ENCODE measurements around the gene AGR2.
A peak's percentile ranks its signal among the peaks of the same experiment; 100 is the strongest.

AGR2 gene

DNA sequence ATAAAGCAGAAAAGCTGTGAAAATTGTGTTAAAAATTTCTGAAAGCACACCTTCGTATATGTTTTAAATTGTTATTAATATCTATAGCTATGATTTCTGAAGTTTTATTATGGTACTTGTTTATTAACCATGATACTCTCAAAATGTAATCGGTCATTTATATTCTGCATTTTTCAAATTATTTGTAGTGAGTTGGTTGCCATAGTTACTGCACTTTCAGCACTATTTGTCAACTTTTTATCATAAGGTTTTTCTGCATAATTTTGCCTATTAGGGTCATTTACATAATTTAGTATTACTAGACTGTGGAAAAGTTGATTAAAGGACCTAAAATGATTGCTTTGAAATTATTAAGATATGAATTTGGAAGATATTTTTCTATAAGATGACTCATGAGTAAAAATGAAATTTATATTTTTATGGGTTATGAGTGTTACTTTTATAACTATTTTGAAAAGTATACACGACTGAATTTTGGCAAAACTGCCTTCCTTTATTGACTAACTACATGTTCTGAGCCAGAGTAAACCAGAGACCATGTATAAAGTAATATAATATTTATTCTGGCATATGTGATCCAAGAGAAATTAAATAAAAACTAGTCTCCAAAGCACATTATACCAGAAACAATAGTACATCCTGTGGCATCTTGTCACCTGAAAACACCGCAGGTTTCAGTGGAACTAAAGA is 7.9 kb upstream of the AGR2 start:
- DNase-seq (ENCODE audit: low spot score): no peak

DNA sequence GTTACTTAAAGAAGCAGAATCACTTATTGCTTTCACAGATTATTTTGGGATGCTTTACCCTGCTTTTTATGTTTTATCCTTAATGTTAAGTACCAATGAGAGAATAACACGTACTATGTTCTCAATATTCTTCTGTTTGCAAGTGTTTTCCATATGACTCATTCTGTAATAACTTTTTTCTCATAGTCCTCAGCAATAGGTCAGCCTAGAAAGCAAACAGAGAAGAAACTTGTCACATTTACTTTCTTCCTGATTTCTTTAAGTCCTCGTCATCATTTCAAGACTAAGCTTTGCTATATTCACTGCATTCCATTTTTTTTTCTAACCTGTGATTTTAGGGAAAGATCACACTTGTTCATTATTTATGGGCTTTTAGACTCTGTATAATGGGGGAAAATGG is 6.8 kb upstream of the AGR2 start:
- no peak for DNase-seq (ENCODE audit: low spot score)

DNA sequence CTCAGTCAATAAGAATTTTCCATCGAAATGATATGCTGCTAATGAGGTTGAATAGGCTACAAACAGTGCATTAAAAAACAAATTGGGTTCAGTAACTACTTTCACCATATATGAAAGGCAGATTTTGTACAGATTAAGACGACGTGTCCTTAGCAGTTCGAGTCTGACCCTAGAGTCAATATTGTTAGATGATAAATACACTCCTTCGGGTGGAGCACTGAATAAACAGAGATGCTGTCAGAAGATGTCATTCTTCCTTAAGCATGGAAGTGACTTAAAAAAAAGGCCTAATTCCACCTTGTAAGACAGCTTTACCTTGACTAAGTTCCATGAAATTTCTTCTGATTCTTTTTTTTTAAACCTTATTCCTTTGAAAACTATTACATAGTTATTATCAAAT is 5.8 kb upstream of the AGR2 start:
- no peak for DNase-seq (ENCODE audit: low spot score)

DNA sequence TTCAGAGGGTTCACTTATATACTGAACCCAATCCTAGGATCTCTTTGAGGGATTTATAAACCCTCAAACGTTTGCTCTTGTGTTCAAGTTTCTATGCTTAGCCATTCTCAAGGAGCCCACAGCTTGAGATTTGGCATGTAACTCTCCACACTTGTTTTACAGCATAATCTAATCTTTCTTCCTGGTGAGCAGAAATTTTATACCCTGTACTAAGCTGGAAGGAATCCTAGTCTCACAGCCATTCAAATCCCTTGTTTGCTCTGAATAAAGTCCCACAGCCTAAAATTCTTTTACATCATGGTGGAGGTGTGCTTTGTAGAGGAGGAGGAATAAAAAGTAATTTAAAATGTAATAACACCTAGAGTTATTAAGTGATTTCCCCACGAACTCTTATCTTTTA is 5.3 kb upstream of the AGR2 start:
- DNase-seq (ENCODE audit: low spot score): no peak

DNA sequence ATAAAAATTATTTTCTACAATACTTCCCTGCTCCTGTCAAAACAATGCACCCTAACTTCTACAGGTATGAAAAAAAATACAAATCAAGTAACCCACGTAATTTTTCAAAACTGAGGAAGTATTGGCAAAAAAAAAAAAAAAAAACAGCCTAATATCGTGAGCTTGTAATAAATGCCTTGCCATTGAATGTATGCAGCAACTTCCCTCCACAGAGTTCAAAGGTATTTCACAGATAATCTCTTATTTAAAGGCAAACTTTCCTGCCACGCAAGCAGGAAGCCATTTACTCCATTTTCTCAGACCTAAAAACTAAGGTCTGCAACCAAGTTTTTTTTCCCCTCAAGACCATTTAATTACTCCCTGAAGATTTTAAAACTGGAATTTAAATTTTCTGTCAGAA is 642 bp upstream of the AGR2 start:
- DNase-seq (ENCODE audit: low spot score): no peak

DNA sequence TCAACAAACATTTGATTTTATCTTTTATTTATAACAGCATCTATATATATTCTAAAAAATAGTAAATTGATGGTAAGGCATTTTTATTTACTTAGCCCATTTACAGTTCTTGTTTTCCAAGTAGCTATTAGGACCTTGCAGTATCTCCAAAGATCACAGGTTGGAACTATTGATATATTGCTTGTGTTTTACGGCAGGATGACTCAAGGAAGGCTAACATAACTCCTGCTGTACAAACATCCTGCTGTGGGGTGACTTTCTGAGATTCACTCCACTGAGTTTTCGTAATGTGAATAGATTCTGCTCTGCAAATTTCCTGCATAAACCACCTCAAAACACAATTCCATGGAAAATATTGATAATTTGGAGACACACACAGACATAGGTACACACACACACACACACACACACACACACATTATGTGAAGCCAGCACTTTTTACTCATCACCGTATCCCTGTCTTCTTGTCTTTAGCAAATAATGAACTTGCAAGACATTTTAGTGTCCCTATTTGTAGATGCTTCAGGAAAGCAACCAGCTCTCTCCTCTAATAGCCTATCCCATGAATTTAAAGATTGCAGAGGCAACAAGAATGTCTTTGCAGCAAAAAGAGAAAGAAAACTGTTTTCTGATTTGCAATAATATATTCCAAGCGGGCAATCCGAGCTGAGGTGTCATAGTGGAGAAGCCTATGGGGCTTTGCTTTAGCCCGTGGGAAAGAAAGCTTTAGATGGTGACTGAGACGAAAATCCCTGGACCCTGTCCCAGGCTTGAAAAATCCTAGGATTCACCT is 722 bp downstream of the AGR2 start:
- no peak for DNase-seq (ENCODE audit: low spot score)

DNA sequence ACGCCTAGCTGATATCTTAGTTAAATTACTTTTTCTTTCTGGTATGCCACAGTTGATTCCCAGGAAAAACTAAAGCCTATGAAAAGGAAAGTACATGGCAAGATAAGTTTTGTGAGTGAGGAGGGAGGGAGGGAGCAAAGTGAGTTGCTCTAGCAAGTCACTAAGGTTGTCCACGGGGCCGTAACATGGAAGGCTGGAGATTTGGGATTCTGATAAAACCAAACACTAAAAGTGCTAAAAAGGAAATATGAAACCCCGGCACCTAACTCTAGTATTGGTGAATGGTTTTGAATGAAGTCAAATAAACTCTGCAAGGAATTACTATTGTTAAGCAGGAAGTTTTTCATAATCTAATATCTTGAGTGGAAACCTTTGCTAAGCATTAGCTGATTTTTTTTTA is 1.7 kb downstream of the AGR2 start:
- DNase-seq (ENCODE audit: low spot score): no peak

DNA sequence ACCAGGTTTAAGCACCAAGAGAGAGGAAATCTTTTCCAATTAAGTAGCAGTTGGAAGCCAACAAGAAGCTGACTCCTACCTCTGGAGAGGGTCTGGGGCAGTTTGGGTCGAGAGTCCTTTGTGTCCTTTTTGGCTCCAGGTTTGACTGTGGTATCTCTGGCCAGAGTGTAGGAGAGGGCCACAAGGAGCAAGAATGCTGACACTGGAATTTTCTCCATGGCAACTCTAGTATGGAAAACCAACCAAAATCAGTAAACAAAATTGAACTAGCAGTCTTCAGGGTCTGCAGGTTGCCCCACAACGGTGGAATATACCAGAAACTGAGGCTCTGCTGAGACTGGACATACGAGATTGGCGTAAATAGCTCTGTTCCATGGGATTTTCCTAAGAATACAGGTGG is 3.2 kb downstream of the AGR2 start:
- no peak for DNase-seq (ENCODE audit: low spot score)

DNA sequence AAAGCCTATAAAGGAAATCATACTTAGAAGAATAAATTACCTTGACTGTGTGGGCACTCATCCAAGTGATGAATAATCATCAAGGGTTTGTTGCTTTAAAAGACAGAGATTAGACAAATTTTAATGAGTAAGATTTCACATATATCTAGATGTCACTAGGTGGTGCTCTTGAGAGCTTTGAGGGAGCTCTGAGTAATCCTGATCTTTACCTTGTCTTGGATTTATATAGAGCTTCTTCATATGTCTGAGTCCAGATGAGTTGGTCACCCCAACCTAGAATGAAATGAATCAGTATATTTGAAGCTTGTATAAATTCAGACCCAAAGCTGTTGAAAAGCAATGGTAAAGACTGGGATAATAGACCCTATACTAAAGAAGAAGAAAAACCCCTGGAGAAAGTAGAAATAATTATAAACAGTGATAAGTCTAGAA is 3.7 kb downstream of the AGR2 start:
- peak; percentile 38 for DNase-seq (ENCODE audit: low spot score)

DNA sequence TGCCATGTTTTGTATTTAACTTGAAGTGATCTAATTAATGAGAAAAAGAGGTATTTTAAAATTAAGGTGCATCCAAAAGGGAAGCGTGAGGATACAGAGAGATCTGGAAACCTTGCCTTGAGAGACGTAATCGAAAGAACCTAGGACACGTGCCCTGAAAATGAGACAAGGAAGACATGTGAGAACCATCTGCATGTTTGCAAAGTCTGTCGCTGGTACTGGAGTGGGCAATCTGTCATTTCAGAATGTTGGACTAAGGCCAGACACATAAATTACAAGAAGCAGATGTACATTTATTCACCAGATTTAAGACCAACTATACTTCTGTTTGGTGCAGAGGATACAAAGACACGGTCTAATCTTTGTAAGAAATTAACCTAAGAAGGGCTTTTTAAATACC is 9.2 kb downstream of the AGR2 start:
- peak; percentile 19 for DNase-seq (ENCODE audit: low spot score)

DNA sequence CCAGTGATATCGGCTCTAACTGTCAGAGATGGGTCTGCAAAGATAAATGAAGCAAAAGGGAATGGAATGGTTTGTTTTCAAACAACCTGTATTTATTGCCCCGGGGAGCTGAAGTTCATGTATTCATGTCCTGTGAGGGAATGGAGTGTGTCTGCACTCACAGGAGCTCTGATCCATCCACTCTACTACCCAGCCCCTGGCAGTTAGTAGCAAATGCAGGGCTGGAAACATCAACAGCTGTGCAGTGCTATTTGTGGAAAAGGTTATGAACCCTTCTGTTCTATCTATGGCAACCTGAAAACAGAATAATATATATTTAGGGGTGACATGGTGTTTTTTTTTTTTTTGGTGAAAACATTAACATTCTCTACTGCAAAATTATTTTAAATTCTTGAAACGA is 9.8 kb downstream of the AGR2 start:
- no peak for DNase-seq (ENCODE audit: low spot score)

DNA sequence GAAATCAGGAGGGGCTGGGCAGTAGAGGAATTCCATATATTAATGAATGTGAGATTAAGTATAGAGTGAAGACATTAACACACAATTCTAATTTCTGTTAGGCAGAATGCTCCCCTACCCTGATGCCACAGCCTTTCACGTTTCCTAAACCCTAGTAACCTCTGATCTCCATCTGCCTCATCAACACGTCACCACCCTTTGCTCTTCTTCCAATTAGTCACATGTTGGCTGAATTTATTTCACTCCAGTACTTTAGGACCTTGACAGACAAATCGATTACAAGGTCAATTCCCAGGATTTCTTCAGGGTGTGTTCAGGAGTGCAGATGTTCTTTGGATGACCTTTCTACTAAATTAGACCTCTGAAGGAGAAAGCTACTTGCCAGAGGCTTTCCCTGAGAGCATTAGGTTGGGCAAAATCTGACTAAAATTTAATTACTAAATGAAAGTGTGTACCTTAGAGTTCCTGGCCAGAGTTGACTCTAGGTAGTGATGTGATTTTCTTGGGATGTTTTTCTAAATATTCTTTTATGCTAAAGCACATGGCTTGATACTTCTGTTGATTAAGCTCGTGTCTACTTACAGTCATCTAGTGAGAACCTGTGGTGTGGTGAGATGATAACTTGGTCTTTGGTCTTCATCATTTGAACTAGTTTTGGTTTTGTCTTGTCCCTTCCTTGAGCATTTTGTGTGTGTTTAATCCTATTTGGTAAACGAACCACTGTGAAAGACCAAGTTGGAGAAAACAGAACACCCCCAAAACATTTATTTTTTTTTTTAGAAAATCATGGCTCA is 12.7 kb downstream of the AGR2 start:
- no peak for DNase-seq (ENCODE audit: low spot score)

DNA sequence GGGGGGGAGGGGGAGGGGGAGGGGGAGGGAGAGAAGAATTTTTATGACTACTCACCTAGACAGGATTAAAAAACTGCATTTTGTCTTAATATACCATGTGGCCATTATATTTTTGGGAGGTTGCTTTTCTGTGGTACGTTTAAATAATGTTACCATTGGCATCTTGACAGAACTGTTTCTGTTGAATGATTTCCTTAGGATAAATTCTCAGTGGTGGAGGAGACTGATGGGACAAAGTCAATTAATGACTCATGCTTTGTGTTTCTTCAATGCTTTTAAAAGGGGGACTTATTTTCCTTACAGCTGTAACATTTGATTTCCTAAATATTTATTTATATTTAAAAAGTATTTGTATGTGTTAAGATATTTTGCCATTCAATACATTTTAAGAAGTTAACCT is 13.7 kb downstream of the AGR2 start:
- DNase-seq (ENCODE audit: low spot score): no peak

DNA sequence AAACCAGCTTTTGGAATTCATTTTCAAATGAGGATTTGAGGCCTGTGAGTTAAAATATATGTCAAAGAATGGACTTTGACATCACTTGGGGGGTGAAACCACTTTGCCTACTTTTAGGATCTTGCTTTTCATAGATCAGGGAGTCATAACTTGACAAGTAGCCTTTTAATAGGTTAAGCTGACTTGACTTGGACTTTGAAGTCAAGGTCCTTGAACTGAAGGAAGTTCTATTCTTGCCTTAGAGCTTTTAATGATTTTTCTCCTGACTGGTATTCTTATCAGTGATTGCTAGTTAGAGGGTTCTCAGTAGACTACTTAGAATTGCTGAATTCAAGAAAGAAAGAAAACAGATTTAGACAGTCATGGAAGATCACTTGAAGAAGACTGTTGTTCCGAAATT is 17.7 kb downstream of the AGR2 start:
- no peak for DNase-seq (ENCODE audit: low spot score)

DNA sequence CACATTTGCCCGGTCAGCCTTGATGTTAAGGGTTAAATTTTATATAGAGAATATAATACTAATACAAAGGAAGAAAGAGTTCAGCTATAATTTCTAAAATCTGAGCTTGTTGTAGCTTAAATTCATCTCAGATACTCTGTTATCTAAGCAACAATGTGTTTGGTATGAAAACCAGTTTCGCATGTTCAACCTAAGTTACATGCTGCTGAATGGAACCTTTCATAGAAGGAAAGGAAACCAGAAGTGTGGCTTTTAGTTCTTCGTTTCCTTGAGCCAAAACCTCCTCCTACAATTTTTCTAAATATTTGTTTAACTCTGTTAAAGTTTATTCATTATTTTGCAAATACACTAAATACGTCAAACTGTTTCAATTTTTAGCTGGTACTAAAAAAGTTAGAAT is 18.5 kb downstream of the AGR2 start:
- DNase-seq (ENCODE audit: low spot score): no peak

DNA sequence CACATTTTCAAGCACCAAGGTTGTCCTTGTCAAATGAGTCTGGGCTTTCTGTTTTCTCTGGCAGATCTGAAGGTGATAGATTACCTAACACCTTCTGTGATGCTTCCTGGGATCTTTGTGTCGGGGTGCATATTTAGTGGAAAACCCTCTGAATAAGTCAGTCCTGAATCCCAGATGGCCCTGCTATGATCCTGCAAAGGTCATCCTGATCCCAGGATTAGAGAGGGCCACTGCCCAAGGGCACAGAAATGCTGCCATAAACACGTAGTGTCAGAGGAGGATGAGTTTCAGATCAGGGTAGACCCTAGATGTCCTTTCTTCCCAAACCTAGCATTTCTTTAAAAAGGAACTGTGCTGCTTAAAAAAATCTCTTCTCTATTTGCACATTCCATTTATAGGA is 19.0 kb downstream of the AGR2 start:
- DNase-seq (ENCODE audit: low spot score): no peak

DNA sequence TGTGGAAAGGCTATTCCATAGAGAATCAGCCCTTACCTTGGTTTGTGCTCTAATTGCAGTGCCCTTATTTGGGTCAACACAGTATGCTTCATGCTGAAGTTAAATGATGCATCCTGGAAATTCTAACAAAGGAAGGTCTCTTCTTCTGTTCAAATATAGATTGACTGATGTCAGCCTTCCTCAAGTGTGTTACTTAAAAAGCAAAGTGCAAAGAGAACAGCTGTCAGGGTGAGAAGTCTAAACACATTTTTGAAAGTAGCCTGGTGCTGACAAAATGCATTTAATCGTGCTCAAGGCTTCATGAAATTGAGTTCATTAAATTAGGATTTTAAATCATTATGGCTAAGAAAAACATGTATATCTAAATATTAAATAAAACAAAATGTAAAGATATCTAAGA is 19.5 kb downstream of the AGR2 start:
- DNase-seq (ENCODE audit: low spot score): no peak

DNA sequence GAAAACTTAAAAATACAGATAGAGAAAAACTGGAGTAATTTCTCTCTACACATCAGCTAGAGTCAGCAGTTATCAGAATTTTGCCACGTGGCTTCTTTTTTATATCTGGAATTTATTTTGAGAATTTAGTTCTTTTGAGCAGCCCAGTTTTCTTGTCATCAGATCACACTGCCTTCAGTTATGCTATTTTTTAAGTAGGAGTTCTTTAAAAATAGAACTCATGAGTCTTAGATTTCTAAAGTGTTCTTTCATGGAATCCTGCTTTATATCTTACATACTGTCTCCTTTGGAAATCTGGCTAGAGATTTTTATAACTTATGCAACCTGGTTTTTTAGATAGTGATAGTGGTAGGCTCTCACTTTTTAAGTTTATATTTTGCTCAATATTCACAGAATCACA is 24.2 kb downstream of the AGR2 start:
- DNase-seq (ENCODE audit: low spot score): no peak

DNA sequence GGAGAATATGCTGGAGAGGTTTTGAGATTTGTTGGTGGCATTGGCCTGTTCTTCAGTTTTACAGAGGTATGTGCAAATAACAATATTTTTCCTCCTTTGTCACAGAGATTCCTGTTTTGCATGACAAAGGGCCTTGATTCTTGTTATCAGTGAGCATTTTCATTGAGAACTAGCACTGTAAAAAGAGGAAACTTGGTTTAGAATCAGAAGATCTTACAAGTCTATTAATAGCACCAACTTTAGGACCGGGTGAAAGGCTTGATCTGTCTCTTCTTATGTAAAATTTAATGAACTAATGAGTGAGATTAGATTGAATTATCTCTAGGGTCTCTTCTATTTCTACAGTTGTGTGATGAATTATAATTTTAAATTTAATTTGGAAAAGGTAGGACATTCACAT is 25.7 kb downstream of the AGR2 start:
- no peak for DNase-seq (ENCODE audit: low spot score)

DNA sequence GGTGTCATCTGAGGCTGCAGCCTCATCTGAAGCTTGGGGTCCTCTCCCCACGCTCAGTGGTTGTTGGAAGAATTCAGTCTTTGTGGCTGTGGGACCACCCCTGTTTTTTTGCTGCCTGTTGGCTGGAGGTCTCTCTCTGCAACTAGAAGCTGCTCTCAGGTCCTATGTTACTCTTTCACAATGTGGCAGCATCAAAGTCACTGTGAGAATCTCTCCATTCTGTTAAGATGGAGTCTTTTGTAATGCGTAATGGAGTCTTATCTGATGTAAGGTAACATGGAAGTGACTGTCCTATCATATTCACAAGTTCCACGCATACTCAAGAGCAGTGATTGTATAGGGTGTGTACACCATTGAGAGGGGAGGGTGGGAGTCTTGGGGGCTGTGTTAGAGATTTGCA is 26.3 kb downstream of the AGR2 start:
- DNase-seq (ENCODE audit: low spot score): no peak

DNA sequence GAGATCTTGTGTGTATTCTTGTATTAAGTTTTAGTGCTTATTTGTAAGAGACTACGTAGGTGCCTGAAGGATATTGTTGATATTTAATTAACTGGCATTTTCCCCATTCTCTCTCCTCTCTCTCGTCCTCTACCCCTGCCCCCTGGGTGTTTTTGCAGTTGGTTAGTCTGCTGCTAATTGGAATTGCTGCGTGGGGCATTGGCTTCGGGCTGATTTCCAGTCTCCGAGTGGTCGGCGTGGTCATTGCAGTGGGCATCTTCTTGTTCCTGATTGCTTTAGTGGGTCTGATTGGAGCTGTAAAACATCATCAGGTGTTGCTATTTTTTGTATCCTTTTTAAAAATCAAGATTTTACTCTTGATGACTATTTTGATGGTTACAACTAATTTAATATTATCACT is 28.7 kb downstream of the AGR2 start:
- no peak for DNase-seq (ENCODE audit: low spot score)

DNA sequence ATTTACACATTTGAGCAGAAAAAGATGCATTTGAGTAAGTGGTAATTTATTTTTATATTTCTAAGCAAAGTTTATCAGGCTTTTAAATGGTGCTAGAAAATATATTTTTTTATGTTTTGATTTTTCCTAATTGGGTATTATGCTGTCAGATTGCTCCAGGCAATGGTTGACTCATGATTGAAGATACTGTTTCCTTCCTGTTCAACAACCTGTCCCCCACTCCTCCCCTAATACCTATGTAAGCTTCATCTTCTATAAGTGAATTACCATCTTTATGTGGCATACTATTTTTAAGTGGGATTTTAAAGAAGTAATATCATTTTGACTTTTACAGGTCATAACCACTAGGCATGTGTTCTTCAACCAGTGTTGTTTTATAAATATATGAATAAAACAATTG is 29.8 kb downstream of the AGR2 start:
- DNase-seq (ENCODE audit: low spot score): no peak

DNA sequence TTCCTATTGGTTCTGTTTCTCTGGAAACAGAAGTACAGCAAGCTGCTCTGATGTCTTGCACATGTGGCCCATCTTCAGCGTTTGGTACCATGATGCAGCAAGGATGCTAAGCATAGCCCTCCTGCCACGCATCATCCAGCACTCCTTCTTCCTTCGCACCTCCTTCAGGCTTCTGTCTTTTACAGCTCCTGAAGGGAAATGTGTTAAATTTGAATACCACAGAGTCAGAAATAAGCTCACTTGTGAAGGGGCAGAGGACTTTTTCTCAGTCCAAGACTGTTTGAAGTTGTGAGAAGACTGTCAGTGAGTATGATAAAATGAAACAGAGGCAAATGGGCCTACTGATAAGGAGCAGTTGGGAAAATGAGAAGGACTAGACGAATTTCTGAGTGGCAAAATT is 30.5 kb downstream of the AGR2 start:
- peak; percentile 9 for DNase-seq (ENCODE audit: low spot score)
